DND-41 (cell line): ENCODE results near the gene KRT1.

Source experiments
- CTCF ChIP-seq: IDR thresholded peaks from 2 replicates; pipeline ENCODE4 v1.5.1; 2012; ENCODE audit warnings: borderline replicate concordance, low read length, moderate library complexity, mild to moderate bottlenecking; ENCODE audit not compliant: poor library complexity, severe bottlenecking; ENCODE audit errors: extremely low read depth
- EZH2 ChIP-seq: IDR thresholded peaks from 3 replicates; pipeline ENCODE4 v1.6.1; 2012; ENCODE audit warnings: borderline replicate concordance, low read depth, mild to moderate bottlenecking, moderate library complexity, low read length, inconsistent platforms; ENCODE audit not compliant: severe bottlenecking

GRCh38 chr12:52682938-52683574 is 2.8 kb upstream of the KRT1 start:
- TF ChIP-seq EZH2 (no peak), CTCF (no peak)
